Neural cell (in vitro differentiated cells): ENCODE data around the gene MICB. TPM values are rescaled to one million over a fixed set of nuclear protein-coding genes. Genes with fewer than 3 reads are reported as not detected.
"Not testable (repeated sequence)": the region's sequence is repeated elsewhere in the genome, so short reads cannot be mapped to it uniquely, and the experiment has no call there.

Experiments
- H2AFZ ChIP-seq: fragments of 200-600, 300-800 bp; sonication (generic), shearing (Covaris generic); 2 replicates; pipeline ENCODE4 v1.6.0; 2014; ENCODE audit warnings: low read depth, mild to moderate bottlenecking, antibody characterized with exemption, low read length, moderate library complexity
- H3F3A ChIP-seq: fragments of 200-600 bp; shearing (Covaris generic); 2 replicates; pipeline ENCODE4 v1.6.1; 2016; ENCODE audit warnings: mild to moderate bottlenecking, moderate library complexity, mixed read lengths, antibody characterized with exemption, low read length; ENCODE audit not compliant: insufficient read depth, poor library complexity, severe bottlenecking
- H3K27ac ChIP-seq: fragments of 200-600, 300-800 bp; sonication (generic), shearing (Covaris generic); 2 replicates; pipeline ENCODE4 v1.5.1; 2014; ENCODE audit warnings: mild to moderate bottlenecking, low read length, moderate library complexity
- H3K27me3 ChIP-seq: fragments of 300-800, 200-600 bp; sonication (generic), shearing (Covaris generic); 2 replicates; pipeline ENCODE4 v1.6.0; 2014; ENCODE audit warnings: mild to moderate bottlenecking, low read depth, low read length, moderate library complexity; ENCODE audit not compliant: insufficient read depth
- H3K36me3 ChIP-seq: fragments of 300-800, 200-600 bp; sonication (generic), shearing (Covaris generic); 2 replicates; pipeline ENCODE4 v1.5.1; 2014; ENCODE audit warnings: mild to moderate bottlenecking, antibody characterized with exemption, low read length, moderate library complexity; ENCODE audit not compliant: insufficient read depth
- H3K4me2 ChIP-seq: fragments of 300-800, 200-600 bp; sonication (generic), shearing (Covaris generic); 2 replicates; pipeline ENCODE4 v1.6.0; 2014; ENCODE audit warnings: mild to moderate bottlenecking, low read length
- H3K4me3 ChIP-seq: fragments of 300-800, 200-600 bp; sonication (generic), shearing (Covaris generic); 2 replicates; pipeline ENCODE4 v1.5.1; 2014; ENCODE audit warnings: mild to moderate bottlenecking, low read length, moderate library complexity
- H3K79me2 ChIP-seq: fragments of 200-600 bp; shearing (Covaris generic); replicated peaks from 2 replicates; pipeline ENCODE4 v1.6.0; 2014; ENCODE audit warnings: mild to moderate bottlenecking, low read length, moderate library complexity; ENCODE audit not compliant: insufficient read depth
- H3K9ac ChIP-seq: fragments of 300-800, 200-600 bp; sonication (generic), shearing (Covaris generic); 2 replicates; pipeline ENCODE4 v1.6.1; 2016; ENCODE audit warnings: mild to moderate bottlenecking, low read length, mixed read lengths
- H3K9me2 ChIP-seq: fragments of 200-600 bp; shearing (Covaris generic); 2 replicates; pipeline ENCODE4 v1.6.1; 2016; ENCODE audit warnings: mild to moderate bottlenecking, low read length, mixed read lengths; ENCODE audit not compliant: insufficient read depth
- H3K9me3 ChIP-seq: fragments of 200-600, 300-800 bp; sonication (generic), shearing (Covaris generic); 2 replicates; pipeline ENCODE4 v1.6.1; 2016; ENCODE audit warnings: mild to moderate bottlenecking, mixed run types, low read length, moderate library complexity, mixed read lengths
- H4K20me1 ChIP-seq: fragments of 200-600 bp; shearing (Covaris generic); 2 replicates; pipeline ENCODE4 v1.6.1; 2016; ENCODE audit warnings: mild to moderate bottlenecking, mixed run types; ENCODE audit not compliant: insufficient read depth
- CTCF ChIP-seq: fragments of 450-650 bp; IDR thresholded peaks from 2 replicates; pipeline ENCODE4 v1.5.1; 2014; ENCODE audit warnings: antibody characterized with exemption, mild to moderate bottlenecking, moderate library complexity; ENCODE audit not compliant: poor library complexity, severe bottlenecking
- EP300 ChIP-seq: fragments of 450-650 bp; conservative IDR thresholded peaks from 2 replicates; pipeline ENCODE4 v1.6.1; 2014; ENCODE audit warnings: antibody characterized with exemption, mild to moderate bottlenecking, moderate library complexity; ENCODE audit not compliant: poor library complexity, severe bottlenecking
- EZH2 ChIP-seq: fragments of 200-600, 300-800 bp; shearing (Covaris generic), sonication (generic); IDR thresholded peaks from 2 replicates; pipeline ENCODE4 v1.6.1; 2014; ENCODE audit warnings: antibody characterized with exemption, low read length, borderline replicate concordance, mild to moderate bottlenecking; ENCODE audit not compliant: insufficient read depth, poor library complexity, severe bottlenecking
- MXI1 ChIP-seq: fragments of 450-650 bp; conservative IDR thresholded peaks from 2 replicates; pipeline ENCODE4 v1.6.1; 2014; ENCODE audit warnings: antibody characterized with exemption, mild to moderate bottlenecking; ENCODE audit not compliant: poor library complexity, severe bottlenecking
- POLR2AphosphoS5 ChIP-seq: IDR thresholded peaks from 2 replicates; pipeline ENCODE4 v1.6.1; 2012
- RAD21 ChIP-seq: fragments of 450-650 bp; conservative IDR thresholded peaks from 2 replicates; pipeline ENCODE4 v1.6.1; 2014; ENCODE audit warnings: antibody characterized with exemption, mild to moderate bottlenecking, moderate library complexity
- REST ChIP-seq: IDR thresholded peaks from 2 replicates; pipeline ENCODE4 v1.6.1; 2012; ENCODE audit warnings: borderline replicate concordance
- SMC3 ChIP-seq: fragments of 450-650 bp; conservative IDR thresholded peaks from 2 replicates; pipeline ENCODE4 v1.6.1; 2014; ENCODE audit warnings: antibody characterized with exemption, mild to moderate bottlenecking, moderate library complexity; ENCODE audit not compliant: poor library complexity
- TAF1 ChIP-seq: IDR thresholded peaks from 2 replicates; pipeline ENCODE4 v1.6.1; 2012; ENCODE audit warnings: low read depth
- polyA plus RNA-seq: library from polyadenylated mRNA; depleted of rRNA; stranded (reverse); fragments of >200 nt; gene quantifications from 2 replicates; pipeline ENCODE4 v1.2.3, GENCODE V29; 2014

The MICB gene
- polyA plus RNA-seq, 1 donor from 2014 or later: not detected

GRCh38 chr6:31493875-31494694, 3.9 kb upstream of the MICB start:
- Histone ChIP-seq H3K36me3 (no peaks in the 10 kb centered on the region), H3K27me3 (peaks cover 59% of the 10 kb centered on the region), H3K9ac (peak overlapping the region; percentile 45), H3K9me3 (no peaks in the 10 kb centered on the region), H3K9me2 (no peaks in the 10 kb centered on the region), H3K4me2 (peak overlapping the region; percentile 59), H3K27ac (no peak overlapping the region), H3K79me2 (no peaks in the 10 kb centered on the region), H2AFZ (no peak overlapping the region), H3K4me3 (peak overlapping the region; percentile 65), H4K20me1 (no peaks in the 10 kb centered on the region), H3F3A (no peaks in the 10 kb centered on the region)
- TF ChIP-seq REST (peak; percentile 23), RAD21 (peak; percentile 59), TAF1 (no peak), EP300 (no peak), MXI1 (peak; percentile 20), CTCF (peak; percentile 76), POLR2AphosphoS5 (peak; percentile 7), EZH2 (no peak), SMC3 (peak; percentile 64)

GRCh38 chr6:31495580-31495979, 2.4 kb upstream of the MICB start:
- Histone ChIP-seq H4K20me1 (no peaks in the 10 kb centered on the region), H3K4me3 (no peak overlapping the region), H3K9me2 (no peaks in the 10 kb centered on the region), H3K36me3 (no peaks in the 10 kb centered on the region), H3K79me2 (no peaks in the 10 kb centered on the region), H2AFZ (no peak overlapping the region), H3K27me3 (peaks cover 68% of the 10 kb centered on the region), H3K9me3 (no peaks in the 10 kb centered on the region), H3K4me2 (no peak overlapping the region), H3K27ac (no peak overlapping the region), H3K9ac (no peak overlapping the region), H3F3A (no peaks in the 10 kb centered on the region)
- TF ChIP-seq EP300 (no peak), POLR2AphosphoS5 (no peak), MXI1 (no peak), SMC3 (no peak), CTCF (no peak), RAD21 (no peak), TAF1 (no peak), REST (no peak), EZH2 (no peak)

GRCh38 chr6:31496826-31497225, 1.1 kb upstream of the MICB start:
- H3K36me3 ChIP-seq, H2AFZ ChIP-seq, H3K4me2 ChIP-seq, H3K9ac ChIP-seq, H4K20me1 ChIP-seq, H3K9me2 ChIP-seq, H3K27ac ChIP-seq, H3F3A ChIP-seq, H3K9me3 ChIP-seq, H3K79me2 ChIP-seq, H3K4me3 ChIP-seq: not testable (repeated sequence)
- H3K27me3 ChIP-seq: peaks cover 69% of the 10 kb centered on the region
